SJCRH30 (cell line): ENCODE data around the gene PRSS48. TPM values are rescaled to one million over a fixed set of nuclear protein-coding genes. Genes with fewer than 3 reads are reported as not detected.
"Not testable (repeated sequence)": the region's sequence is repeated elsewhere in the genome, so short reads cannot be mapped to it uniquely, and the experiment has no call there.

Experiments used
- DNase-seq, 2 experiments: peaks; one replicate each; pipeline ENCODE4 v3.0.0-alpha.2; 2015 to 2020
- H3K27ac ChIP-seq: fragments of 250-450 bp; sonication (Bioruptor Pico); 2 replicates; pipeline ENCODE4 v1.5.1; 2020; ENCODE audit warnings: mild to moderate bottlenecking, moderate library complexity
- H3K27me3 ChIP-seq: fragments of 250-450 bp; sonication (Bioruptor Pico); 2 replicates; pipeline ENCODE4 v1.5.1; 2020; ENCODE audit warnings: mild to moderate bottlenecking, moderate library complexity
- H3K36me3 ChIP-seq: fragments of 250-450 bp; sonication (Bioruptor Pico); 2 replicates; pipeline ENCODE4 v1.5.1; 2020; ENCODE audit warnings: mild to moderate bottlenecking, moderate library complexity
- H3K4me1 ChIP-seq: fragments of 250-450 bp; sonication (Bioruptor Pico); 2 replicates; pipeline ENCODE4 v1.5.1; 2020; ENCODE audit warnings: mild to moderate bottlenecking, moderate library complexity
- H3K4me3 ChIP-seq: fragments of 250-450 bp; sonication (Bioruptor Pico); 2 replicates; pipeline ENCODE4 v1.5.1; 2020; ENCODE audit warnings: mild to moderate bottlenecking, moderate library complexity
- H3K9me3 ChIP-seq: fragments of 250-450 bp; sonication (Bioruptor Pico); replicated peaks from 2 replicates; pipeline ENCODE4 v1.5.1; 2020; ENCODE audit warnings: mild to moderate bottlenecking, moderate library complexity
- total RNA-seq: library from RNA; depleted of rRNA; stranded (reverse); fragments of >200 nt; shearing (Covaris generic); gene quantifications from 2 replicates; pipeline ENCODE4 v1.2.3, GENCODE V29; 2014; rRNA removed

PRSS48 gene, protein sequence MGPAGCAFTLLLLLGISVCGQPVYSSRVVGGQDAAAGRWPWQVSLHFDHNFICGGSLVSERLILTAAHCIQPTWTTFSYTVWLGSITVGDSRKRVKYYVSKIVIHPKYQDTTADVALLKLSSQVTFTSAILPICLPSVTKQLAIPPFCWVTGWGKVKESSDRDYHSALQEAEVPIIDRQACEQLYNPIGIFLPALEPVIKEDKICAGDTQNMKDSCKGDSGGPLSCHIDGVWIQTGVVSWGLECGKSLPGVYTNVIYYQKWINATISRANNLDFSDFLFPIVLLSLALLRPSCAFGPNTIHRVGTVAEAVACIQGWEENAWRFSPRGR
- not detected in 2 replicates for total RNA-seq

DNA sequence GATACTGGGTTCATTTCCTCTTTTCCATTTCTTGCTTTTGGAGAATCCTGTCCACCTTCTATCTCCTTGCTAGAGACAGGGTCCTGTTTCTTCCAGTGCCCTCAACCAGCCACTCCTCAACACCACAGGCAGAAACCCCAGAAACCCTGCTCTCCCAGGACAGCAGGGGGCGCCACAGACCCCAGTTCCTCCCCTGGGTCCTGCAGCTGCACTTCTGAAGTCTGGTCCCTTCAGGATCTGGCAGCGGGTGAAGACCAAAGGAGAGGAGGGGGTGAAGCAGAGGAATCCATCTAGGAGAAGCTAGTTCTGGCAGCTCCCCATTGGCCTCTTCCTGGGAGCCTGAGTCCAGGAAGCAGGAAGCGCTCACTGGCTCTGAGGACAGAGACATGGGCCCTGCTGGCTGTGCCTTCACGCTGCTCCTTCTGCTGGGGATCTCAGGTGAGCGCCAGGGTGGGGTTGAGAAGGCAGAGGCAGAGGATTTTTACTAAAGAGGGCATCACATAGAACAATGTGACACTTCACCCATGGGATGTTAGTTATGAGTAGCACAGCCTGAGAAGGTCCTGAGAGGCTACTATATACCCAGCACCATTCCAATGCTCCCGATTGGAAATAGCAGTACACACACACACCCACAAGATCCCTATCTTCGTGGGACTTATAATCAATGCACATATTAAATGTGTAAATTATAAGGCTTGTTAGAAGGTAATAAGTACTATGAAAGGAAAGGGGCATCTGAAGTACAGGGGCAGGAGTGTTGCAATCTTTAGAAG is at the start of gene PRSS48:
PRSS48 (plus strand) TSS at position 375 of the 776 bp plus-strand sequence; CDS start at position 387, 12 bp downstream.
- H3K27me3 ChIP-seq, result no peaks in the 10 kb centered on the region
- no peaks in the 10 kb centered on the region for H3K4me1 ChIP-seq
- no peaks in the 10 kb centered on the region for H3K9me3 ChIP-seq
- peak; percentile 55 to 76 for DNase-seq
- H3K27ac ChIP-seq, result no peak within 1 kb of the TSS
- H3K36me3 ChIP-seq, result no peaks in the 10 kb centered on the region
- H3K4me3 ChIP-seq, result no peak within 1 kb of the TSS

GRCh38 chr4:151227172-151227571 is 49.8 kb upstream of the PRSS48 start:
- no peak overlapping the region for H3K27ac ChIP-seq
- no peaks in the 10 kb centered on the region for H3K36me3 ChIP-seq
- H3K9me3 ChIP-seq, result no peaks in the 10 kb centered on the region
- DNase-seq, result no peak
- no peak overlapping the region for H3K4me3 ChIP-seq
- H3K4me1 ChIP-seq, result peaks cover 12% of the 10 kb centered on the region
- no peaks in the 10 kb centered on the region for H3K27me3 ChIP-seq

DNA sequence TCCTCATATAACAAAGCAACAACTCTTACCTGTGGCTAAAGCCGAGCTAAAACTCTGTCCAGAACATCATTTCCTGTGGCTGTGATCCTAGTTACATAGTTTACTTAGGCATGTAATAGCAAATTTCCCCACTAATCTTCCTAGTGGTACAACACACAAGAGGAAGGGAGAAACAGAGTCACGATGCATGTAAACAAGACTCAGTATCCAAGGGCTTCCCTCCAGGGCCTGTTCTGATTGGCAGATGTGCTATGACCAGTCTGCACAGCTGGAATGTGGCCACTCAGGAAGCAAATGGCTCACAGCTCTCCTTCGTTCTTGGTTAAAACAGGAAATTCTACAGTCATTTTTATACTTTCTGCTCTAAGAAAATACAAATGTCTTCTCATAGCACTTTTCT is 49.2 kb upstream of the PRSS48 start:
- H3K27me3 ChIP-seq, result no peaks in the 10 kb centered on the region
- no peak overlapping the region for H3K4me3 ChIP-seq
- H3K4me1 ChIP-seq, result peaks cover 12% of the 10 kb centered on the region
- no peaks in the 10 kb centered on the region for H3K36me3 ChIP-seq
- no peak overlapping the region for H3K27ac ChIP-seq
- DNase-seq, result peak in 1 of 2 experiments; percentile 2
- H3K9me3 ChIP-seq, result no peaks in the 10 kb centered on the region

- peak in 1 of 2 experiments; percentile 14 for DNase-seq
- H3K4me3 ChIP-seq, result no peak overlapping the region
- no peak overlapping the region for H3K27ac ChIP-seq
- H3K4me1 ChIP-seq, result peaks cover 12% of the 10 kb centered on the region
- H3K9me3 ChIP-seq, result no peaks in the 10 kb centered on the region
- no peaks in the 10 kb centered on the region for H3K27me3 ChIP-seq
- no peaks in the 10 kb centered on the region for H3K36me3 ChIP-seq
Measured at GRCh38 chr4:151228189-151229119, 48.5 kb upstream of the PRSS48 start.

DNA sequence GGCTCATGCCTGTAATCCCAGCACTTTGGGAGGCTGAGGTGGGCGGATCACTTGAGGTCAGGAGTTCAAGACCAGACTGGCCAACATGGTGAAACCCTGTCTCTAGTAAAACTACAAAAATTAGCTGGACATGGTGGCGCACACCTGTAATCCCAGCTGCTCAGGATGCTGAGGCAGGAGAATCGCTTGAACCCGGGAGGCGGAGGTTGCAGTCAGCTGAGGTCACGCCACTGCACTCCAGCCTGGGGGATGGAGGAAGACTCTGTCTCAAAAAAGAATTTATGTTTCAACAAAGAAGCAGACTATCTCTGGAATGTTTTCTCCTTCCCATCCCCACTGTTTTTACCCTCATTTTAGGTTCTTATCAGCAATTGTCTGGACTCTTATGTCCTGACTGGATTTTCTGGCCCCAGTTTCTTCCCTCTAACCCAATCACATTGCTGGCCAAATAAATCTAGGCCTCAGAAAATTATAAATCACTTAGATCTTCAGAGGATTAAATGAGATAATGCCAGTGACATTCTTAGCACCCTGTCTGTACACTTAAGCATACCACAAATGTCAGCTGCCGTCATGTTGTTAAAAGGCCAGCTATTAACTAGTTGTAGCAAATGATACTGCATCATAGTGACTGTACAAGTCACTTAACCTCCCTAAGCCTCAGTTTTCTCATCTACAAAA is 44.9 kb upstream of the PRSS48 start:
- H3K27me3 ChIP-seq, result no peaks in the 10 kb centered on the region
- H3K4me1 ChIP-seq, result peaks cover 9% of the 10 kb centered on the region
- no peak overlapping the region for H3K27ac ChIP-seq
- no peak overlapping the region for H3K4me3 ChIP-seq
- no peaks in the 10 kb centered on the region for H3K9me3 ChIP-seq
- no peak for DNase-seq
- no peaks in the 10 kb centered on the region for H3K36me3 ChIP-seq

- H3K9me3 ChIP-seq, result no peaks in the 10 kb centered on the region
- no peaks in the 10 kb centered on the region for H3K36me3 ChIP-seq
- H3K4me1 ChIP-seq, result no peaks in the 10 kb centered on the region; the same call in 1 of the 2 replicates
- H3K27ac ChIP-seq, result no peak overlapping the region
- no peaks in the 10 kb centered on the region for H3K27me3 ChIP-seq
- H3K4me3 ChIP-seq, result no peak overlapping the region
- no peak for DNase-seq
Measured at GRCh38 chr4:151233600-151233999, 43.4 kb upstream of the PRSS48 start.

GRCh38 chr4:151235373-151235772 is 41.6 kb upstream of the PRSS48 start:
- not testable (repeated sequence) for H3K4me3 ChIP-seq, H3K27ac ChIP-seq, DNase-seq, H3K4me1 ChIP-seq, H3K36me3 ChIP-seq, H3K27me3 ChIP-seq, H3K9me3 ChIP-seq

DNA sequence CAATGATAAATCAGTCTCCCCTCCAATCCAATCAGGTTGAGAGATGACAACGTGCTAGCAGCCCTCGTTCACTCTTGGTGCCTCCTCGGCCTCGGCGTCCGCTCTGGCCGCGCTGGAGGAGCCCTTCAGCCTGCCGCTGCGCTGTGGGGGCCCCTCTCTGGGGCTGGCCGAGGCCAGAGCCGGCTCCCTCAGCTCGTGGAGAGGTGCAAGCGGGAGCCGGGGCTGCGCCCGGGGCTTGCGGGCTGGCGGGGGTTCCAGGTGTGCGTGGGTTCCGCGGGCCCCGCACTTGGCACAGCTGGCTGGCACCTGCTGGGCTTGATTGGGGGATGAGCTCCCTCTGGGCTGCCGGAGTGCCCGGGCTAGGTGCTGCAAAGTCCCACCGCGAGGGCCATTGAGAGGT is 40.9 kb upstream of the PRSS48 start:
- Histone ChIP-seq H3K9me3 (no peaks in the 10 kb centered on the region), H3K27me3 (no peaks in the 10 kb centered on the region), H3K4me1 (no peaks in the 10 kb centered on the region), H3K36me3 (no peaks in the 10 kb centered on the region), H3K4me3 (no peak overlapping the region), H3K27ac (no peak overlapping the region)
- no peak for DNase-seq

GRCh38 chr4:151238477-151238876 is 38.5 kb upstream of the PRSS48 start:
- no peak for DNase-seq
- H3K36me3 ChIP-seq, result no peaks in the 10 kb centered on the region
- H3K4me1 ChIP-seq, result no peaks in the 10 kb centered on the region
- H3K9me3 ChIP-seq, result no peaks in the 10 kb centered on the region
- H3K27ac ChIP-seq, result no peak overlapping the region
- H3K27me3 ChIP-seq, result no peaks in the 10 kb centered on the region
- H3K4me3 ChIP-seq, result no peak overlapping the region

GRCh38 chr4:151239608-151240007 is 37.4 kb upstream of the PRSS48 start:
- H3K4me3 ChIP-seq, result no peak overlapping the region
- H3K27ac ChIP-seq, result no peak overlapping the region
- no peaks in the 10 kb centered on the region for H3K4me1 ChIP-seq
- H3K36me3 ChIP-seq, result no peaks in the 10 kb centered on the region
- no peak for DNase-seq
- no peaks in the 10 kb centered on the region for H3K27me3 ChIP-seq
- no peaks in the 10 kb centered on the region for H3K9me3 ChIP-seq

- Histone ChIP-seq H3K4me3 (no peak overlapping the region), H3K36me3 (no peaks in the 10 kb centered on the region), H3K27ac (no peak overlapping the region), H3K9me3 (no peaks in the 10 kb centered on the region), H3K4me1 (no peaks in the 10 kb centered on the region), H3K27me3 (no peaks in the 10 kb centered on the region)
- no peak for DNase-seq
Measured at GRCh38 chr4:151242305-151242704, 34.7 kb upstream of the PRSS48 start.

DNA sequence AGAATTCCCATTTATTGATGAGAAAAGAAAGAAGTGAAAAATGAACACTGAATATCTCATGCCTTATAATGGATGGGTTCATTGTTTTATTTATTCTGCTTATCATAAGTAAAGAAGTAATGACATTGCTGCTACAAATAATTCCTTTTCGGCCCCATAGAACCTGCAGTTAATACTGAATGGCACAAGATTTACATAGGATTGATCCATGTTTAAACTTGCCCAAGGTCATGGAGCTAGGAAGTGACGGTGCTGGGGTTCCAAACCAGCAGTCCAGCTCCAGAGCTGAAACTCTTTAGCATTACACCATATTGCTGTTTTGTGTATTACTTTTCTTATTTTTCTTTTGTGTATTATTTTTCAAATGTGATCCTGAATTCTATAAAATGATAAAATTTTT is 30.2 kb upstream of the PRSS48 start:
- H3K4me1 ChIP-seq, result no peaks in the 10 kb centered on the region
- H3K4me3 ChIP-seq, result no peak overlapping the region
- no peaks in the 10 kb centered on the region for H3K27me3 ChIP-seq
- H3K9me3 ChIP-seq, result no peaks in the 10 kb centered on the region
- H3K27ac ChIP-seq, result no peak overlapping the region
- DNase-seq, result no peak
- H3K36me3 ChIP-seq, result no peaks in the 10 kb centered on the region

GRCh38 chr4:151247395-151247794 is 29.6 kb upstream of the PRSS48 start:
- H3K4me1 ChIP-seq, result no peaks in the 10 kb centered on the region
- no peak overlapping the region for H3K4me3 ChIP-seq
- H3K27me3 ChIP-seq, result no peaks in the 10 kb centered on the region
- no peaks in the 10 kb centered on the region for H3K36me3 ChIP-seq
- no peaks in the 10 kb centered on the region for H3K9me3 ChIP-seq
- DNase-seq, result no peak
- H3K27ac ChIP-seq, result no peak overlapping the region

GRCh38 chr4:151248519-151248918 is 28.4 kb upstream of the PRSS48 start:
- Histone ChIP-seq H3K27me3 (no peaks in the 10 kb centered on the region), H3K4me1 (no peaks in the 10 kb centered on the region), H3K4me3 (no peak overlapping the region), H3K36me3 (no peaks in the 10 kb centered on the region), H3K27ac (no peak overlapping the region), H3K9me3 (no peaks in the 10 kb centered on the region)
- no peak for DNase-seq
